Right ventricle myocardium superior (tissue), 1 donor: Measurements from ENCODE around the gene KCNJ5. TPM values are rescaled to one million over a fixed set of nuclear protein-coding genes. Genes with fewer than 3 reads are reported as not detected.
"Not testable (repeated sequence)": the region's sequence is repeated elsewhere in the genome, so short reads cannot be mapped to it uniquely, and the experiment has no call there.

Experiments used
- ATAC-seq: fragments of 200-7000 bp; cut with Tn5 transposase; one replicate; pipeline ENCODE4 v1.9.1; 2020; ENCODE audit warnings: mild to moderate bottlenecking; ENCODE audit not compliant: poor library complexity
- DNase-seq: peaks from one replicate; pipeline ENCODE4 v3.0.0-alpha.2; 2020
- intact Hi-C: fragments of 100-400 bp; cut with DNase I; formaldehyde crosslinking; loops from one replicate; pipeline ENCODE4 v1.11.2; 2022
- total RNA-seq: library from RNA; stranded (reverse); fragmentation: NEBNext Ultra II Directional; extraction: Animal tissue kit (Norgen Biotek cat#: 25700); gene quantifications from one replicate; pipeline ENCODE4 v1.2.1, GENCODE V29; 2021
- donor health status: DM: no; HTN: yes; CAD: no; lungs with severe emphysema.

The KCNJ5 gene
- total RNA-seq, 1 donor from 2014 or later = 4.4 TPM

- ATAC-seq (peak; percentile 7), DNase-seq (no peak)
- intact Hi-C loops = no loop called here
Measured at GRCh38 chr11:128906185-128907050, 15.3 kb downstream of the KCNJ5 start.

GRCh38 chr11:128907585-128907984, 16.4 kb downstream of the KCNJ5 start:
- DNase-seq = no peak
- no peak for ATAC-seq
- intact Hi-C loops = no loop called here

DNA sequence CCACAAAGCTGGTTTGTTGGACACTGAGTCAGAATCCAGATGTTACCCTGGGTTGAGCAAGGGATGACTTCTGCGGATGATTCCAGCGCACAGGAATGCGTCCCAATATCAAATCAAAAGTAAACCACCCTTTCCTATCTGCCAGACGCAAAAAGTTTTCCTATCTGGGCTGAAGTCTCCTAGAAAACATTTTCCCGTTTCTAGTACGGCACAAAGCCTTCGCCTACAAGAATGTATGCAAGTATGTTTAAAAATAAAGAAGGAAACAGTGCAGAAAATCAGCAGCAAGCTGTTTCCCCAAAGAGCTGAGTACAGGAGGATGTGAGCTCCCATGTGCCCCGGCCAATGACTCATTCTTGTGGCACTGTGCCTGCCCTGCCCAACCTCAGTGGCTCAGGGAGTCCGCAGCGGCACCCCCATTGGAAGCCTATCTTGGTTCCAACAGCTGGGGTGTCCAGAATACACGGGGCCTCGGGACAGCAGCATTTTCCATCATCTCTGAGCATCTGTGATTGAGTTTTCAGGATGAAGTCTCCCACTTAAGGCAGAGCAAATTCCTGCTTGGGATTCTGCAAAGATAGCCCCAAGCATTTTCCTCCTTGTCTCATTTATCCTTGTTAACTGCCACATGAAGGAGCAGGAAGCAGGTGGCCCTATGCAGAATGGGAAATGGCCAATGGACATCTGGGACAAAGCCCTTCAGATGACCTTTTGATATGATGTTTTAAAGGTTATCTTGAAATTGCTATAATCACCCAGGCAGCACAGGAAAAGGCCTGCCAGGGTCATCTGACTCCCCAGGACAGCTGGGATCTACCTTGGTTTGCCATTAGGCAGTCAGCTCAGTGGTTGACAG, 17.5 kb downstream of the KCNJ5 start:
- DNase-seq (peak; percentile 86), ATAC-seq (peak; percentile 55)
- intact Hi-C loops = no loop called here

- DNase-seq (no peak), ATAC-seq (no peak)
- intact Hi-C loops = no loop called here
Measured at GRCh38 chr11:128909438-128910125, 18.4 kb downstream of the KCNJ5 start.

DNA sequence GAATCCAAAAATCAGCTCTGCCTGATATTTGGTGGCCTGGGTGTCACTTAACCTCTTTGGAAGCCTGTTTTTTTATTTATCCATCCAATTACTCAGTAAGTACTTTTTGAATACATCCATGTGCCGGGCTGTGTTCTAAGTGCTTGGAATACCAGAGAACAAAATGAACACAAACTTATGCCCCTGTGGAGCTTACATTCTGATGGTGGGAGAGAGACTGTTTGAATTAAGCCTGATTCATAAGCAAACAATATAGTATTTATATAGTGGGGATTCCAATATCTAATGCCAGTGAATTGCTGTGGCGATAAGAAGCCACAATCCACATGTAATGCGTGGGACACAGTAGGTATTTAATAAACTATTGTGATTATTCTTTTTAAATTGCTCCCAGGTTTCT, 19.4 kb downstream of the KCNJ5 start:
- ATAC-seq (no peak), DNase-seq (no peak)
- intact Hi-C loops = no loop called here

DNA sequence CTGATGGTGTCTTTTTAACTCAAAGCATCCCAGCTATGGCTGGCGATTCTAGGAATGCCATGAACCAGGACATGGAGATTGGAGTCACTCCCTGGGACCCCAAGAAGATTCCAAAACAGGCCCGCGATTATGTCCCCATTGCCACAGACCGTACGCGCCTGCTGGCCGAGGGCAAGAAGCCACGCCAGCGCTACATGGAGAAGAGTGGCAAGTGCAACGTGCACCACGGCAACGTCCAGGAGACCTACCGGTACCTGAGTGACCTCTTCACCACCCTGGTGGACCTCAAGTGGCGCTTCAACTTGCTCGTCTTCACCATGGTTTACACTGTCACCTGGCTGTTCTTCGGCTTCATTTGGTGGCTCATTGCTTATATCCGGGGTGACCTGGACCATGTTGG, 20.1 kb downstream of the KCNJ5 start:
- DNase-seq (no peak), ATAC-seq (no peak)
- intact Hi-C loops = no loop called here

GRCh38 chr11:128911701-128912100, 20.5 kb downstream of the KCNJ5 start:
- DNase-seq (no peak), ATAC-seq (no peak)
- intact Hi-C loops = no loop called here

DNA sequence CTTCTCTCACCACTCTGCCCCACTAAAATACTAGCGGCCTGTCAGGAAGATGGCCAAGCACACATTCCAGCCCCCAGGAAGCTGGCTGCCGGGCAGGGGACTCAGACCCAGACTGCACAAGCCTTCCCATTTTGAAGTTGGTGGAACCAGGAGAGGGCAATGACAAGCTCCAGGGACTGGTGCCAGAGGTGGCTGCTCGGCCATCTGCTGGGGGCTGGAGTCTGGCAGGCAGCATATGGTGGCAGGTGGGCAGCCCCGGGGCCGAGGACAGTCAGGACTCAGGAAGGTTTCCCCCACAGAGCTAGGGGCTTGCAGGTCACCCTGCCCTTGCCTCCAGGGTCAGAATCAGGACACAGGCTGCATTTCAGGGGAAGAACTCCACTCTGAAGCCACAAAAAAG, 22.6 kb downstream of the KCNJ5 start:
- intact Hi-C loops = no loop called here
- no peak for ATAC-seq
- DNase-seq = no peak

- ATAC-seq = peak; percentile 30
- intact Hi-C loops = no loop called here
- no peak for DNase-seq
Measured at GRCh38 chr11:128914216-128915148, 23.3 kb downstream of the KCNJ5 start.

DNA sequence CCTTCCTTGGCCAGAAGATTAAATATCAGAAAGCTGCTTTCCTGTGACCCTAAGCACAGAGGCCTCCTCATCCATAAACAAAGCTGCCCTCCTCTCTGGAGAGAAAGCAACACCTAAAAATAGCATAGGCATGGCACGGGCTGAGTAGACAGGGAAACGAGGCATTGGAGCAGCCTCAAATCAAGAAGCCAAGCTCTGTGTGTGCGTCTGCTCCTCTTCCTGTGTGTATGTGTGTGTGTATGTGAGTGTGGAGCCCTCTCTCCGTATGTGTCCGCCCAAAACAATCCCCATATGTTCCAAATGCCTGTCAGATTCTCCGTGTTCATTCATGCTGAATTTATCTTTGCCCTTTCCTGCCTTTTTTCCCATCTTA, 24.0 kb downstream of the KCNJ5 start:
- intact Hi-C loops = no loop called here
- peak; percentile 81 for ATAC-seq
- no peak for DNase-seq

- ATAC-seq (no peak), DNase-seq (no peak)
- intact Hi-C loops = no loop called here
Measured at GRCh38 chr11:128916037-128916572, 24.9 kb downstream of the KCNJ5 start.

- DNase-seq (no peak), ATAC-seq (no peak)
- intact Hi-C loops = no loop called here
Measured at GRCh38 chr11:128916681-128917080, 25.5 kb downstream of the KCNJ5 start.

GRCh38 chr11:128917144-128917724, 26.1 kb downstream of the KCNJ5 start:
- DNase-seq (no peak), ATAC-seq (peak; percentile 32)
- intact Hi-C loops = no loop called here

GRCh38 chr11:128919216-128919615, 28.1 kb downstream of the KCNJ5 start:
- intact Hi-C loops = no loop called here
- DNase-seq = no peak

DNA sequence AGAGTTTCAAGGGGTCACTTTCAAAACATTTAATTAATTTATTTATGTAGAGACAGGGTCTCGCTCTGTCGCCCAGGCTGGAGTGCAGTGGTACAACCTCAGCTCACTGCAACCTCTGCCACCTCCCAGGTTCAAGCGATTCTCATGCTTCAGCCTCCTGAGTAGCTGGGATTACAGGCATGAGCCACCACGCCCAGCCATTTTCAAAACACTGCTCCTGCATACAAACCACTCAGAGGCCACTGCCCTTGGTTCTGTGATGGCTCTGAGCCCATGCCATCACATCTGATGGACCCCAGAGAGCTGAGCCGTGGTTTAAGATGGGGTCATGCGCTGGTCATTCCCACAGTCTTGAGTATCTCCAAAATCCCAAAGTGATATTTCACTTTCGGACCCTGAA, 28.5 kb downstream of the KCNJ5 start:
- DNase-seq, ATAC-seq, intact Hi-C loops: not testable (repeated sequence)

More at GRCh38 chr11:128919216-128919615, 28.1 kb downstream of the KCNJ5 start:
- ATAC-seq = no peak

GRCh38 chr11:128920666-128921065, 29.5 kb downstream of the KCNJ5 start:
- ATAC-seq (no peak), DNase-seq (no peak)
- intact Hi-C loops = no loop called here

- ATAC-seq = no peak
- intact Hi-C loops = no loop called here
- no peak for DNase-seq
Measured at GRCh38 chr11:128921793-128922192, 30.6 kb downstream of the KCNJ5 start.

DNA sequence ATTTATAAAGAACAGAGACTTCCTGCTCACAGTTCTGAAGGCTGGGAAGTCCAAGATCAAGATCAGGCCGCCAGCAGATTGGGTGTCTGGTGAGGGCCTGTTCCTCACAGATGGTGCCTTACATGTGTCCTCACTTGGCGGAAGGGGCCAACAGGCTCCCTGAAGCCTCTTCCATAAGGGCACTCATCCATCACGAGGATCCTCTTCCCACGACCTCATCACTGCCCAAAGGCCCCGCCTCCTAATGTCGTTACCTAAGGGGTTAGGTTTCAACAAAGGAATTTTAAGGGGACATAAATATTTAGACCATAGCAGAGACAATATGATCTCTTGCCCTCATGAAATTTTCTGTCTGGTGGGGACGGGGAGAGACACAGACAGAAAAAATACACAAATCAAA, 32.9 kb downstream of the KCNJ5 start:
- intact Hi-C loops = no loop called here
- DNase-seq (no peak), ATAC-seq (no peak)
